Lung (tissue), 16 donors: ENCODE results near the gene HSD11B1L. TPM values are rescaled to one million over a fixed set of nuclear protein-coding genes. Genes with fewer than 3 reads are reported as not detected.

Source experiments
- ATAC-seq: fragments of 200-7000 bp; cut with Tn5 transposase; one replicate; pipeline ENCODE4 v1.9.1; 2020; ENCODE audit warnings: moderate number of reproducible peaks; ENCODE audit not compliant: insufficient read depth, low FRiP score
- DNase-seq, 3 donors: peaks; one replicate each; pipeline ENCODE4 v3.0.0-alpha.2; 2013 to 2017
- H3K27ac ChIP-seq, 2 donors: one replicate each; pipeline ENCODE4 v1.5.1; 2013; ENCODE audit warnings: mild to moderate bottlenecking in 2 of 2, moderate library complexity in 2 of 2, control low read depth in 1 of 2, inconsistent platforms in 1 of 2, low read depth in 1 of 2, low read length in 1 of 2
- H3K27me3 ChIP-seq, 3 donors: one replicate each; pipeline ENCODE4 v1.5.1; 2013; ENCODE audit warnings: low read length in 2 of 3; ENCODE audit not compliant: control insufficient read depth in 3 of 3, insufficient read depth in 3 of 3
- H3K36me3 ChIP-seq, 4 donors: one replicate each; pipeline ENCODE4 v1.5.1; 2013; ENCODE audit warnings: low read length in 4 of 4, mild to moderate bottlenecking in 1 of 4, moderate library complexity in 1 of 4; ENCODE audit not compliant: control insufficient read depth in 4 of 4, insufficient read depth in 4 of 4
- H3K4me1 ChIP-seq, 5 donors: one replicate each; pipeline ENCODE4 v1.5.1; 2013; ENCODE audit warnings: low read length in 5 of 5, mild to moderate bottlenecking in 2 of 5, moderate library complexity in 1 of 5; ENCODE audit not compliant: control insufficient read depth in 5 of 5, insufficient read depth in 5 of 5
- H3K4me3 ChIP-seq: one replicate; pipeline ENCODE4 v1.5.1; 2013; ENCODE audit warnings: mild to moderate bottlenecking, control low read depth, moderate library complexity
- H3K9ac ChIP-seq, 2 donors: one replicate each; pipeline ENCODE4 v1.5.1; 2013; ENCODE audit warnings: low read length in 2 of 2, control low read depth in 1 of 2; ENCODE audit not compliant: insufficient read depth in 1 of 2
- H3K9me3 ChIP-seq, 4 donors: one replicate each; pipeline ENCODE4 v1.5.1; 2013; ENCODE audit warnings: low read length in 3 of 4, mild to moderate bottlenecking in 1 of 4, moderate library complexity in 1 of 4; ENCODE audit not compliant: control insufficient read depth in 4 of 4, insufficient read depth in 3 of 4
- CTCF ChIP-seq: IDR thresholded peaks from 2 replicates; pipeline ENCODE4 v1.5.1; 2012; ENCODE audit warnings: mild to moderate bottlenecking; ENCODE audit errors: control extremely low read depth, extremely low read depth
- WGBS, 2 donors: extraction: QIAGEN DNeasy Blood & Tissue Kit; methylation state at CpG; one replicate each; pipeline ENCODE4 v1.1.7; 2013; 5-methylcytosine and 5-hydroxymethylcytosine counted together
- long read RNA-seq, 5 donors: transcript quantifications; one replicate each; lab custom pipeline, GENCODE V29; 2026
- polyA plus RNA-seq, 2 donors: library from polyadenylated mRNA; stranded (reverse); fragments of 200-250 nt; gene quantifications; one replicate each; pipeline ENCODE4 v1.2.1, GENCODE V29; 2013
- total RNA-seq, 2 donors: library from RNA; depleted of rRNA in 1 of 2; stranded (reverse); fragments of >200 nt in 1 of 2; gene quantifications; one replicate each; pipeline ENCODE4 v1.2.1, GENCODE V29; 2014 to 2021
- donor health status: control.
- donor health status: control.
- donor health status: Bipolar disorder and iron deficiency.
- donor health status: healthy.
- donor health status: DM: yes; HTN: yes; CAD: no.

Gene HSD11B1L
- total RNA-seq (10 to 100 TPM in 1 of 2 donors, 1 to 10 TPM in 1; 8.2 to 10.3 TPM), polyA plus RNA-seq (10 to 100 TPM in 1 of 2 donors, 1 to 10 TPM in 1; 7.5 to 12.2 TPM)
- long read RNA-seq, donor 1, partial matches to known transcripts, result 0 of 2 reads
- long read RNA-seq, donor 1, other reads (novel, unspliced or antisense), result 0 of 2 reads
- long read RNA-seq, donor 2, partial matches to known transcripts, result 0 of 1 reads
- long read RNA-seq, donor 2, other reads (novel, unspliced or antisense), result 0 of 1 reads
- long read RNA-seq, donor 3, partial matches to known transcripts, result 0 of 1 reads
- long read RNA-seq, donor 3, other reads (novel, unspliced or antisense), result 0 of 1 reads
- long read RNA-seq, donor 4, partial matches to known transcripts, result 0 of 5 reads
- long read RNA-seq, donor 4, other reads (novel, unspliced or antisense), result 0 of 5 reads
- long read RNA-seq, donor 5, result 0 reads

- 1% methylated on average over 55 to 94 of the region's 94 CpGs for WGBS, 2 donors
Observed at GRCh38 chr19:5680437-5681368, at the start of gene HSD11B1L, which contains the start of gene MICOS13. HSD11B1L (plus strand) TSS chr19:5681027; CDS start chr19:5684833, 3,806 bp downstream. MICOS13 (minus strand) TSS chr19:5680516; CDS start chr19:5680486, 30 bp downstream.

GRCh38 chr19:5631567-5632240, 49.1 kb upstream of the HSD11B1L start:
- H3K36me3 ChIP-seq, result peaks cover 6 to 32% (median 21%) of the 10 kb centered on the region in 4 donors
- no peak overlapping the region for H3K4me3 ChIP-seq
- H3K9me3 ChIP-seq, result no peaks in the 10 kb centered on the region
- DNase-seq, result peak; percentile 36 to 79 (median 63)
- peak overlapping the region in 1 of 2 donors; percentile 64 for H3K27ac ChIP-seq
- no peak for TF ChIP-seq CTCF
- ATAC-seq, result no peak
- WGBS, 2 donors, result 73 to 75% methylated on average over 9 of the region's 9 CpGs
- peak overlapping the region in 1 of 2 donors; percentile 36 for H3K9ac ChIP-seq
- H3K27me3 ChIP-seq, result peaks cover 0 to 2% (median 0%) of the 10 kb centered on the region in 3 donors
- peaks cover 9 to 27% (median 23%) of the 10 kb centered on the region in 5 donors for H3K4me1 ChIP-seq

More at GRCh38 chr19:5680437-5681368, at the start of gene HSD11B1L, which contains the start of gene MICOS13:
- no peak for TF ChIP-seq CTCF
- ATAC-seq, result peak; percentile 96
- Histone ChIP-seq H3K4me3 (peak within 1 kb of the TSS; percentile 90), H3K27me3 (no peaks in the 10 kb centered on the region), H3K36me3 (peaks cover 0 to 7% (median 0%) of the 10 kb centered on the region in 4 donors), H3K9me3 (no peaks in the 10 kb centered on the region), H3K9ac (peak within 1 kb of the TSS; percentile 75 to 80), H3K4me1 (peaks cover 0 to 11% (median 6%) of the 10 kb centered on the region in 5 donors), H3K27ac (peak within 1 kb of the TSS; percentile 88 to 92)
- peak; percentile 99 for DNase-seq

GRCh38 chr19:5632241-5632612, 48.6 kb upstream of the HSD11B1L start:
- Histone ChIP-seq H3K27ac (no peak overlapping the region), H3K27me3 (peaks cover 0 to 2% (median 0%) of the 10 kb centered on the region in 3 donors), H3K36me3 (peaks cover 6 to 28% (median 17%) of the 10 kb centered on the region in 4 donors), H3K9me3 (no peaks in the 10 kb centered on the region), H3K4me3 (no peak overlapping the region), H3K4me1 (peaks cover 6 to 26% (median 23%) of the 10 kb centered on the region in 5 donors), H3K9ac (peak overlapping the region in 1 of 2 donors; percentile 36)
- WGBS, 2 donors, result 31 to 65% methylated on average over 4 of the region's 4 CpGs
- no peak for ATAC-seq
- no peak for TF ChIP-seq CTCF
- no peak for DNase-seq
